B cell (primary cell): ENCODE measurements around the gene TMEM205.

Experiments
- EZH2 ChIP-seq: IDR thresholded peaks from 2 replicates; pipeline ENCODE4 v1.6.1; 2012; ENCODE audit warnings: borderline replicate concordance, low read depth, mild to moderate bottlenecking, moderate library complexity, low read length; ENCODE audit not compliant: insufficient read depth, poor library complexity, severe bottlenecking
- TF ChIP-seq, protein P1 (sequence below): fragments of 200-600 bp; IDR thresholded peaks from one replicate; pipeline ENCODE4 v1.8.0; 2022; ENCODE audit warnings: antibody characterized with exemption, mild to moderate bottlenecking

DNA sequence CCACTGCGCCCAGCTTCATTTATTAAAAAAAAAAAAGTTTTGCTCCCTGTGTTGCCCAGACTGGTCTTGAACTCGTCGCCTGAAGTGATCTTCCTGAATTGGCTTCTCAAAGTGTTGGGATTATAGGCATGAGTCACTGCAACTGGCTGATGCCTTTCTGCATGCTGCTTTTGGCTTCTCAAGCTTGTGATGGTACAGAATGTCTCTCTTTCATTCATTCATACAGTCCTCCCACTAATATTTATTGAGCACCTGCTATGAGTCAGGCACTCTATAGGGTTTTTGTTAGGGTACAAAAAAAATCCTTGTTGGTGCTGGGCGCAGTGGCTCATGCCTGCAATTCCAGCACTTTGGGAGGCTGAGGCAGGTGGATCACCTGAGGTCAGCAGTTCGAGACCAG is 41.1 kb downstream of the TMEM205 start:
- TF ChIP-seq, protein P1, sequence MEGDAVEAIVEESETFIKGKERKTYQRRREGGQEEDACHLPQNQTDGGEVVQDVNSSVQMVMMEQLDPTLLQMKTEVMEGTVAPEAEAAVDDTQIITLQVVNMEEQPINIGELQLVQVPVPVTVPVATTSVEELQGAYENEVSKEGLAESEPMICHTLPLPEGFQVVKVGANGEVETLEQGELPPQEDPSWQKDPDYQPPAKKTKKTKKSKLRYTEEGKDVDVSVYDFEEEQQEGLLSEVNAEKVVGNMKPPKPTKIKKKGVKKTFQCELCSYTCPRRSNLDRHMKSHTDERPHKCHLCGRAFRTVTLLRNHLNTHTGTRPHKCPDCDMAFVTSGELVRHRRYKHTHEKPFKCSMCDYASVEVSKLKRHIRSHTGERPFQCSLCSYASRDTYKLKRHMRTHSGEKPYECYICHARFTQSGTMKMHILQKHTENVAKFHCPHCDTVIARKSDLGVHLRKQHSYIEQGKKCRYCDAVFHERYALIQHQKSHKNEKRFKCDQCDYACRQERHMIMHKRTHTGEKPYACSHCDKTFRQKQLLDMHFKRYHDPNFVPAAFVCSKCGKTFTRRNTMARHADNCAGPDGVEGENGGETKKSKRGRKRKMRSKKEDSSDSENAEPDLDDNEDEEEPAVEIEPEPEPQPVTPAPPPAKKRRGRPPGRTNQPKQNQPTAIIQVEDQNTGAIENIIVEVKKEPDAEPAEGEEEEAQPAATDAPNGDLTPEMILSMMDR, result no peak
- TF ChIP-seq EZH2, result no peak
